Neural crest cell (in vitro differentiated cells): Measurements from ENCODE around the gene HELZ2. TPM values are rescaled to one million over a fixed set of nuclear protein-coding genes. Genes with fewer than 3 reads are reported as not detected.
A peak's percentile ranks its signal among the peaks of the same experiment; 100 is the strongest.

Experiments
- DNase-seq: peaks from one replicate; pipeline ENCODE4 v3.0.0; 2021; ENCODE audit warnings: low read depth, mixed read lengths, low spot score
- H3K27ac Mint-ChIP-seq: one replicate; pipeline ENCODE4 v1.8.0; 2021; ENCODE audit warnings: mild to moderate bottlenecking, mixed read lengths; ENCODE audit not compliant: unreplicated experiment
- H3K27me3 Mint-ChIP-seq: 2 replicates; pipeline ENCODE4 v1.8.0; 2021; ENCODE audit warnings: low read depth, mild to moderate bottlenecking, mixed read lengths
- H3K36me3 Mint-ChIP-seq: 2 replicates; pipeline ENCODE4 v1.8.0; 2021; ENCODE audit warnings: low read depth, mild to moderate bottlenecking, mixed read lengths
- H3K4me1 Mint-ChIP-seq: 2 replicates; pipeline ENCODE4 v1.8.0; 2021; ENCODE audit warnings: mixed read lengths
- H3K4me3 Mint-ChIP-seq: one replicate; pipeline ENCODE4 v1.8.0; 2021; ENCODE audit warnings: mild to moderate bottlenecking, mixed read lengths
- H3K9me3 Mint-ChIP-seq: 2 replicates; pipeline ENCODE4 v1.8.0; 2021; ENCODE audit warnings: mixed read lengths
- CTCF ChIP-seq: fragments of 200-600 bp; sonication (generic); conservative IDR thresholded peaks from 2 replicates; pipeline ENCODE4 v1.5.0; 2021; ENCODE audit warnings: antibody characterized with exemption, mild to moderate bottlenecking
- total RNA-seq: library from RNA; stranded (reverse); gene quantifications from 2 replicates; pipeline ENCODE4 v1.2.1, GENCODE V29; 2021

The HELZ2 gene
- total RNA-seq, 1 donor from 2014 or later, result 22.3 TPM

GRCh38 chr20:63544958-63545516, 29.0 kb downstream of the HELZ2 start:
- no peak for TF ChIP-seq CTCF
- Mint-ChIP-seq H3K36me3 (no peaks in the 10 kb centered on the region), H3K27me3 (no peaks in the 10 kb centered on the region), H3K9me3 (no peaks in the 10 kb centered on the region), H3K27ac (no peak overlapping the region), H3K4me3 (no peak overlapping the region), H3K4me1 (no peaks in the 10 kb centered on the region)
- DNase-seq, result no peak

- Mint-ChIP-seq H3K4me1 (no peaks in the 10 kb centered on the region), H3K36me3 (no peaks in the 10 kb centered on the region), H3K27ac (no peak overlapping the region), H3K9me3 (no peaks in the 10 kb centered on the region), H3K27me3 (no peaks in the 10 kb centered on the region), H3K4me3 (no peak overlapping the region)
- TF ChIP-seq CTCF, result no peak
- DNase-seq, result no peak
These were observed 29.6 kb downstream of the HELZ2 start for GRCh38 chr20:63544241-63544957.

- Mint-ChIP-seq H3K27ac (no peak overlapping the region), H3K27me3 (no peaks in the 10 kb centered on the region), H3K36me3 (no peaks in the 10 kb centered on the region), H3K4me1 (no peaks in the 10 kb centered on the region), H3K4me3 (peak overlapping the region; percentile 1), H3K9me3 (no peaks in the 10 kb centered on the region)
- no peak for TF ChIP-seq CTCF
- no peak for DNase-seq
These were observed 30.3 kb downstream of the HELZ2 start for GRCh38 chr20:63543733-63544132.

- no peak for DNase-seq
- no peak for TF ChIP-seq CTCF
- no peaks in the 10 kb centered on the region for H3K9me3 Mint-ChIP-seq
- no peaks in the 10 kb centered on the region for H3K36me3 Mint-ChIP-seq
- no peaks in the 10 kb centered on the region for H3K4me1 Mint-ChIP-seq
- no peaks in the 10 kb centered on the region for H3K27me3 Mint-ChIP-seq
- no peak overlapping the region for H3K27ac Mint-ChIP-seq
- no peak overlapping the region for H3K4me3 Mint-ChIP-seq
These were observed 30.9 kb downstream of the HELZ2 start for GRCh38 chr20:63543131-63543530.

GRCh38 chr20:63542696-63543095, 31.3 kb downstream of the HELZ2 start:
- no peaks in the 10 kb centered on the region for H3K27me3 Mint-ChIP-seq
- H3K4me1 Mint-ChIP-seq, result no peaks in the 10 kb centered on the region
- H3K27ac Mint-ChIP-seq, result no peak overlapping the region
- DNase-seq, result no peak
- no peak overlapping the region for H3K4me3 Mint-ChIP-seq
- H3K9me3 Mint-ChIP-seq, result no peaks in the 10 kb centered on the region
- TF ChIP-seq CTCF, result no peak
- H3K36me3 Mint-ChIP-seq, result no peaks in the 10 kb centered on the region
